Measurements from ENCODE around the gene RBM33. TPM values are rescaled to one million over a fixed set of nuclear protein-coding genes. Genes with fewer than 3 reads are reported as not detected.

Gene RBM33
- total RNA-seq, 1 donor from 2014 or later = 117 TPM

- no peak overlapping the region for H3K4me3 Mint-ChIP-seq
- ATAC-seq (ENCODE audit: low read depth) (no peak), DNase-seq (no peak)
- ChIA-PET POLR2A (no interaction called here), CTCF (interaction anchor here (0.9 to 2.5 kb wide), 2 partner anchors 164 to 835 kb away, joined by 3 to 7 read pairs; no protein-coding TSS in a partner anchor)
- no peaks in the 10 kb centered on the region for H3K9me3 Mint-ChIP-seq
- peaks cover 39% of the 10 kb centered on the region for H3K4me1 Mint-ChIP-seq
- no peak overlapping the region for H3K27ac Mint-ChIP-seq
- no peak for TF ChIP-seq CTCF (IDR thresholded peaks at IDR 0.05)
- peaks cover 70% of the 10 kb centered on the region for H3K36me3 Mint-ChIP-seq (ENCODE audit: low read depth)
- intact Hi-C loops (cut with micrococcal nuclease) = loop anchor here (10.0 kb wide), 1 partner anchor 468 kb away; the partner anchor contains the start of gene INSIG1
- no peaks in the 10 kb centered on the region for H3K27me3 Mint-ChIP-seq
Observed at GRCh38 chr7:155762655-155763054, 118.2 kb downstream of the RBM33 start.

- intact Hi-C loops (cut with micrococcal nuclease) = loop anchor here (10.0 kb wide), 1 partner anchor 468 kb away; the partner anchor contains the start of gene INSIG1
- no peak overlapping the region for H3K4me3 Mint-ChIP-seq
Observed at GRCh38 chr7:155763122-155763521, 118.7 kb downstream of the RBM33 start.

GRCh38 chr7:155763691-155764437 is 119.4 kb downstream of the RBM33 start:
- peak; percentile 54 for ATAC-seq (ENCODE audit: low read depth)
- H3K27me3 Mint-ChIP-seq = no peaks in the 10 kb centered on the region
- CTCF ChIA-PET = interaction anchor here (1.4 kb wide), 1 partner anchor 165 kb away, joined by 5 read pairs; no protein-coding TSS in a partner anchor
- peaks cover 38% of the 10 kb centered on the region for H3K4me1 Mint-ChIP-seq
- H3K36me3 Mint-ChIP-seq (ENCODE audit: low read depth) = peaks cover 72% of the 10 kb centered on the region
- H3K4me3 Mint-ChIP-seq = peak overlapping the region; percentile 61
- intact Hi-C loops (cut with micrococcal nuclease) = loop anchor here (10.0 kb wide), 1 partner anchor 469 kb away; the partner anchor contains the start of gene INSIG1
- H3K9me3 Mint-ChIP-seq = no peaks in the 10 kb centered on the region
- POLR2A ChIA-PET = no interaction called here
- no peak for DNase-seq
- TF ChIP-seq CTCF (IDR thresholded peaks at IDR 0.05) = no peak
- peak overlapping the region; percentile 85 for H3K27ac Mint-ChIP-seq

More at GRCh38 chr7:155763122-155763521, 118.7 kb downstream of the RBM33 start:
- no peak for TF ChIP-seq CTCF (IDR thresholded peaks at IDR 0.05)
- Mint-ChIP-seq H3K9me3 (no peaks in the 10 kb centered on the region), H3K27ac (peak overlapping the region; percentile 37), H3K4me1 (peaks cover 38% of the 10 kb centered on the region), H3K27me3 (no peaks in the 10 kb centered on the region), H3K36me3 (ENCODE audit: low read depth) (peaks cover 70% of the 10 kb centered on the region)
- ChIA-PET POLR2A (no interaction called here), CTCF (interaction anchor here (0.9 to 2.5 kb wide), 2 partner anchors 164 to 835 kb away, joined by 3 to 7 read pairs; no protein-coding TSS in a partner anchor)
- ATAC-seq (ENCODE audit: low read depth) (no peak), DNase-seq (no peak)

GRCh38 chr7:155764438-155764793 is 120.0 kb downstream of the RBM33 start:
- Mint-ChIP-seq H3K4me1 (peaks cover 38% of the 10 kb centered on the region), H3K36me3 (ENCODE audit: low read depth) (peaks cover 75% of the 10 kb centered on the region), H3K9me3 (no peaks in the 10 kb centered on the region), H3K27ac (peak overlapping the region; percentile 85), H3K27me3 (no peaks in the 10 kb centered on the region), H3K4me3 (peak overlapping the region; percentile 61)
- intact Hi-C loops (cut with micrococcal nuclease) = loop anchor here (10.0 kb wide), 1 partner anchor 470 kb away; the partner anchor contains the start of gene INSIG1
- CTCF ChIA-PET = interaction anchor here (1.4 kb wide), 1 partner anchor 165 kb away, joined by 5 read pairs; no protein-coding TSS in a partner anchor
- POLR2A ChIA-PET = no interaction called here
- DNase-seq (no peak), ATAC-seq (ENCODE audit: low read depth) (peak; percentile 42)
- TF ChIP-seq CTCF (IDR thresholded peaks at IDR 0.05) = no peak

- intact Hi-C loops (cut with micrococcal nuclease) = loop anchor here (10.0 kb wide), 1 partner anchor 471 kb away; the partner anchor contains the start of gene INSIG1
- Mint-ChIP-seq H3K27ac (no peak overlapping the region), H3K4me1 (peaks cover 38% of the 10 kb centered on the region)
Observed at GRCh38 chr7:155765458-155765857, 121.0 kb downstream of the RBM33 start.

More at GRCh38 chr7:155765458-155765857, 121.0 kb downstream of the RBM33 start:
- ChIA-PET CTCF (interaction anchor here (1.0 to 4.0 kb wide), 3 partner anchors 9 to 168 kb away, joined by 3 to 109 read pairs (median 3); no protein-coding TSS in a partner anchor), POLR2A (interaction anchor here (0.6 kb wide), 1 partner anchor 1184 kb away, joined by 3 read pairs; no protein-coding TSS in a partner anchor)
- TF ChIP-seq CTCF (IDR thresholded peaks at IDR 0.05) = no peak
- no peaks in the 10 kb centered on the region for H3K27me3 Mint-ChIP-seq
- peaks cover 77% of the 10 kb centered on the region for H3K36me3 Mint-ChIP-seq (ENCODE audit: low read depth)
- DNase-seq (no peak), ATAC-seq (ENCODE audit: low read depth) (no peak)
- no peaks in the 10 kb centered on the region for H3K9me3 Mint-ChIP-seq
- H3K4me3 Mint-ChIP-seq = no peak overlapping the region
